ENCODE data around the gene GABBR1.

DNA sequence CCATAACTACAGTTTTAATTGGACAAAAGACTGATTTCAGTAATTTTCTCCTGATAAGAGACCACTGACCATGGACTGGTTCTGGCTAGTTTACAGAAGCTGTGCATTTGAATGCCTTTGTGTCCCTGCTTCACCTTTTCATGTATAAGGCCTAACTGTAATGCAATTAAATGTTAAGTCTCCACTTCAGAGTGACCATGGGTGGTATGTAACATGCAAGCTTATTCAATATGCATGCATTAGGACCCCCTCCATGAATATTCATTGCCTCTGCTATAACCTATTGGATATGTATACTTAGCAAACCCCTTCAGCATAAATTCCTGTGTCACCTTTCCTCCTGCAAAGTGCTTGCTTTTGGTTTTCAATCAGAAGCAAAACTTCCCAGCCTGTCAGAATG lies 75.7 kb downstream of the GABBR1 start:
- TF ChIP-seq, protein P1, sequence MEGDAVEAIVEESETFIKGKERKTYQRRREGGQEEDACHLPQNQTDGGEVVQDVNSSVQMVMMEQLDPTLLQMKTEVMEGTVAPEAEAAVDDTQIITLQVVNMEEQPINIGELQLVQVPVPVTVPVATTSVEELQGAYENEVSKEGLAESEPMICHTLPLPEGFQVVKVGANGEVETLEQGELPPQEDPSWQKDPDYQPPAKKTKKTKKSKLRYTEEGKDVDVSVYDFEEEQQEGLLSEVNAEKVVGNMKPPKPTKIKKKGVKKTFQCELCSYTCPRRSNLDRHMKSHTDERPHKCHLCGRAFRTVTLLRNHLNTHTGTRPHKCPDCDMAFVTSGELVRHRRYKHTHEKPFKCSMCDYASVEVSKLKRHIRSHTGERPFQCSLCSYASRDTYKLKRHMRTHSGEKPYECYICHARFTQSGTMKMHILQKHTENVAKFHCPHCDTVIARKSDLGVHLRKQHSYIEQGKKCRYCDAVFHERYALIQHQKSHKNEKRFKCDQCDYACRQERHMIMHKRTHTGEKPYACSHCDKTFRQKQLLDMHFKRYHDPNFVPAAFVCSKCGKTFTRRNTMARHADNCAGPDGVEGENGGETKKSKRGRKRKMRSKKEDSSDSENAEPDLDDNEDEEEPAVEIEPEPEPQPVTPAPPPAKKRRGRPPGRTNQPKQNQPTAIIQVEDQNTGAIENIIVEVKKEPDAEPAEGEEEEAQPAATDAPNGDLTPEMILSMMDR (conservative IDR thresholded peaks at IDR 0.05), result no peak
- no peak for TF ChIP-seq EZH2 (IDR thresholded peaks at IDR 0.05; ENCODE audit: low read depth)
